GM19025 (cell line): ENCODE measurements around the gene LITAF.
"Not testable (repeated sequence)": the region's sequence is repeated elsewhere in the genome, so short reads cannot be mapped to it uniquely, and the experiment has no call there.

Experiments
- ATAC-seq: cut with Tn5 transposase; IDR thresholded peaks from one replicate; pipeline ENCODE4 v1.9.1; 2021; ENCODE audit warnings: mild to moderate bottlenecking, low read depth, moderate library complexity; ENCODE audit not compliant: unreplicated experiment

LITAF gene

DNA sequence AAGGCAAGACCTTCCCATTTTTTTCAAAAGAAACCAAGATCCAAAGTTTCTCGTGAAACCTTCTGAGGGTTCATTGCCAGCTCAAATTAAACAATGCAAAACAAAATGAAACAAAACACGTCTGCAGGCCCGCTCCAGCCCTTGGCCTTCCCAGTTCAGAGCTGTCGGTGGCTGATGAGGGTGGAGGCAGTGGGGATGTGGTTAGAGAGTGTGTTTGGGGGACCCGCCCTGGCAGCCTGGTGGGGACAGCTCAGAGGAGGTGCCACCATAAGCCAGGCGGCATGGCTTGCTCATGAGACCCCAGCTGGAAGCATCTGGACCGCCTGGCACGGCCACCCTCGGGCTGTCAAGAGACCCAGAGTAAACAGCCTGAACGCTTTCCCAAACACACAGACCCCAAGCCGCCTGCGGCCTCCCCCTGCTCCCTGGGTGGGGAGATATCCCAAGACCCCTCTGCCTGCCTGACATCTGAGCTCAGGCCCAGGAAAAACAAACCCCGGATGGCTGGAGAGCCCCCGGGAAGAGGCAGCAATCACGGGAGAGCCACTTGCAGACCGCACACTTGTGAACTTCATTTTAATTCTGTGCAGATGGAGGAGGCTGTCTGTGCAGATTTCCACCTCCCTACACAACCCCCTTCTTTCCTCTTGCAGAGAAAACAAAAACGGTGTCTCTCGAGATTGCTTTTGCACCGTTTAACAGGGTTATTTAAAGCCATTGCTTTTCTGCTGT is 35.4 kb upstream of the LITAF start:
- no peak for ATAC-seq

DNA sequence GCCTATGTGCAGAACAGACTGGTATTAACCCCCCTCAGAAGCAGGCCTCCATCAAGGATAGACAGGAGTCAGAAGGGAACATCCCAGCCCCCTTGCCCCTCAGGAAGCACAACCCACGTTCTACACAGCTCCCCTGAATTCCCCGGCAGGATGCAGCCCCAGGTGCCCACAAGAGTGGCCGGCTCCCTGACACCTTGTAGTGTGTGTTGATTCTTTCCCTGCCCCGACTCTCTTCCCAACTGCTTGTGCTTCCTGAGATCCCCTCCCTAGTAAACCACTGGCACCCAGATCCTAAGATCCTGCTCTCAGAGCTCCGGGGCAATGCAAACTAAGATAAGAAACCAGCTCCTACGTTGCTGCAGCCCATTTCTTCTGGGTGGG is 34.8 kb upstream of the LITAF start:
- ATAC-seq: no peak

DNA sequence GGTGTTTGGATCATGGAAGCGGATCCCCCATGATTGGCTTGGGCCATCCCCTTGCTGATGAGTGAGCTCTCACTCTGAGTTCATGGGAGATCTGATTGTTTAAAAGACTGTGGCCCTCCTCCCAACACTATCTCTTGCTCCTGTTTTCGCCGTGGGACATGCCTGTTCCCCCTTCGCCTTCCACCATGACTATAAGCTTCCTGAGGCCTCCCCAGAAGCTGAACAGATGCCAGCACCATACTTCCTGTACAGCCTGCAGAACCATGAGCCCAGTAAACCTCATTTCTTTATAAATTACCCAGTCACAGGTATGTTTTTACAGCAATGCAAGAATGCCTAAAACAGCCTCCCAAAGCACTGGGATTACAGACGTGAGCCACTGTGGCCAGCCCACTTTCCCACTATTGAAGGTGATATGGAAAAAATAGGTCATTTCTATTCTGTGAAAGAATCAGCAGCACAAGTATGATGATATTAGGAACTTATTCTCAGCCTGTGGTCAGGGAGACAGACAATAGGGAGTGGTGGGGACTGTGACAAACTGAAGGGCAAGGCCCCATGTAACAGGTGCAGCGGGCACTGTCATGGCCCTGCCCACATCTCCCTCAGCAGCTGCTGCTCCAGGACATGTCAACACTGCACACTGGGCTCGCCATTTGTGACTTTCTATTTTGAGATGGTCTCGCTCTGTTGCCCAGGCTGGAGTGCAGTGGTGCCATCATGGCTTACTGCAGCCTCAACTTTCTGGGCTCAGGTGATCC is 33.7 kb upstream of the LITAF start:
- ATAC-seq: no peak

DNA sequence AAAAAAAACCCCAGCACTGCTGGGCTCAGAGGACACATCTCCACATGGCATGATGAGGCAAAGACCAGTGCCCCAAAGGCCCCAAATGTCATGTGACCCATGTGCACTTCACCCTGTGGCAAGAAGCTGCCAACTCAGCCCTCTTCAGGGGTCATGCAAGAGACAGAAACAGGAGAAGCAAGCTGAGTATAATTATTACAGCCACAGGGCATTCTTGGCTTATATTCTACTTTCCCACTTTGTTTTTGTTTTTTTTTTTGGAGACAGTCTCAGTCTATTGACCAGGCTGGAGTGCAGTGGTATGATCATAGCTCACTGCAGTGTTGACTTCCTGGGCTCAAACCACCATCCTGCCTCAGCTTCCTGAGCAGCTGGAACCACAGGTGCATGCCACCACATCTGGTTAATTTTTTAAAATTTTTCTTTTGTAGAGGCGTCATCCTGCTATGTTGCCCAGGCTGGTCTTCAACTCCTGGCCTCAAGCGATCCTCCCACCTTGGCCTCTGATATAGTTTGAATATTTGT is 32.7 kb upstream of the LITAF start:
- no peak for ATAC-seq

DNA sequence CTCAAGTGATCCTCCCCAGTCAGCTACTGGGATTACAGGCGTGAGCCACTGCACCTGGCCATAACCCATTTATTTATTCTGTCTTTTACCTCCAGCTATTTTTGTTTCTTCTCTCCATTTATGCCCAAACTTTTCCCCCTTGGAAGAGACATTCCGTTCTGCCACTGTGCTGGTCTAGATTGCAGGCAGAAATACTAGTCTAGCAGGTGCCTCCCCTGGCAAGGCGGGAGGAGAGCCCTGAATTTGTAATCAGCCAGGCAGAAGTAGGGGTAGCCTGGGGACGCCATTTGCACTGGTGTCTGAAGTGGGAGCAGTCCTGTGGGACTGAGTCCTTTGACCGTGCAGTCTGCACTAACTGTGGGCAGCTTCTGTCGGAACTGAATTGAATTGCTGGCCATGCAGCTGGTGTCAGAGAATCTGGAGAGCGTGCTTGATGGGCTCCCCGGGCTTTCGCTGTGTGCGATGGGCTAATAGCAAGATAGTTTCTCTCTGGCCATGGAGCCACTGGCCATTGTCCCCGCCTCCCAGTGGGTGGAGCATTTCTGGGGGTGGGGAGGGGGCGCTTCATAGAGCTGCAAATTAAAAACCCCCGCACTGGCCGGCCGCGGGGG is 31.5 kb upstream of the LITAF start:
- ATAC-seq: no peak

DNA sequence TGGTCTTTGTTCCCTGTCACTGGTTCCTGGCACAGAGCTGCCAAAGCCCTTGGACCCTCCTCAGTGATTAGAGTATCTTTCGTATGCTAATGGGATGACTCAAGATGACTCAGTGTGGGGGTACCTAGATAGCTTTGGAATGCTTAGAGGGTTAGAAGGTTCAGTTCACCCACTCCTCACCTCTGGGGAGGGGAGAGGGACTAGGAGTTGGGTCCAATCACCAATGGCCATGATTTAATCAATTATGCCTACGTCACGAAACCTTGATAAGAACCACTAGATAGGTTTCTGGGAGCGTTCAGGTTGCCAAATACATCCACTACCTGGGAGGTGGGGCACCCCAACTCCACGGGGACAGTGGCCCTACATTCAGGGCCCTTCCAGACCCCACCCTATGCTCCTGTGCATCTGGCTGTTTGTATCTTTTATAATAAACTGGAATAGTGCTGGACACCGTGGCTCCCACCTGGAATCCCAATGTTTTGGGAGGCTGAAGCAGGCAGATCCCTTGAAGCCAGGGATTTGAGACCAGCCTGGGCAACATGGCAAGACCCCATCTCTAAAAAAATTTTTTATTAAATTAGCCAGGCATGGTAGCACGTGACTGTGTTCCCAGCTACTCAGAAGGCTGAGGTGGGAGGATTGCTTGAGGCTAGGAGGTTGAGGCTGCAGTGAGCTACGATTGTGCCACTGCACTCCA is 29.2 kb upstream of the LITAF start:
- ATAC-seq: no peak

DNA sequence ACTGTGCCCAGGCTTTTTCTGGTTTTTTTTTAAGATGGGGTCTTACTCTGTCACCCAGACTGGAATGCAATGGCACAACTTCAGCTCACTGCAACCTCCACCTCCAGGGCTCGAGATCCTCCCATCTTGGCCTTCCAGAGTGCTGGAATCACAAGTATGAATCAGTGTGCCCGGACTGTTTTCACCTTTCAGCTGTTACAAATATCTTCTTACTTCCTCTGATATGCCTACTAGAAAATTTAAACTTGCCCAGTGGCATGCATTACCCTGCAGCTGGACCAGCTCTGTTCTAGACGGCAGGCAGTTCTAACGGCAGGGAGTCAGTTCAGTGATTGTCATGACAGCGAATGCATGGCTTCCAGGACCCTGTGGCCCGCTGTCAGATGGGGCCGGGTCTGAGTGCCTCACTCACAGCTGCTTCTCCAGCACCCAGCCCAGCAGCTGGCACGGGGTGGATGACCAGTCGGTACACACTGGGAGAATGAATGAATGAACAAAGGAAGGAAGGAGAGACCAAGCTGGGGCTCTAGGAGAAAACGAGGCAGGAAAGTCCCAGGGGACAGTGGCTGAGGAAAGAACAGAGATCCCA is 28.0 kb upstream of the LITAF start:
- ATAC-seq: no peak

DNA sequence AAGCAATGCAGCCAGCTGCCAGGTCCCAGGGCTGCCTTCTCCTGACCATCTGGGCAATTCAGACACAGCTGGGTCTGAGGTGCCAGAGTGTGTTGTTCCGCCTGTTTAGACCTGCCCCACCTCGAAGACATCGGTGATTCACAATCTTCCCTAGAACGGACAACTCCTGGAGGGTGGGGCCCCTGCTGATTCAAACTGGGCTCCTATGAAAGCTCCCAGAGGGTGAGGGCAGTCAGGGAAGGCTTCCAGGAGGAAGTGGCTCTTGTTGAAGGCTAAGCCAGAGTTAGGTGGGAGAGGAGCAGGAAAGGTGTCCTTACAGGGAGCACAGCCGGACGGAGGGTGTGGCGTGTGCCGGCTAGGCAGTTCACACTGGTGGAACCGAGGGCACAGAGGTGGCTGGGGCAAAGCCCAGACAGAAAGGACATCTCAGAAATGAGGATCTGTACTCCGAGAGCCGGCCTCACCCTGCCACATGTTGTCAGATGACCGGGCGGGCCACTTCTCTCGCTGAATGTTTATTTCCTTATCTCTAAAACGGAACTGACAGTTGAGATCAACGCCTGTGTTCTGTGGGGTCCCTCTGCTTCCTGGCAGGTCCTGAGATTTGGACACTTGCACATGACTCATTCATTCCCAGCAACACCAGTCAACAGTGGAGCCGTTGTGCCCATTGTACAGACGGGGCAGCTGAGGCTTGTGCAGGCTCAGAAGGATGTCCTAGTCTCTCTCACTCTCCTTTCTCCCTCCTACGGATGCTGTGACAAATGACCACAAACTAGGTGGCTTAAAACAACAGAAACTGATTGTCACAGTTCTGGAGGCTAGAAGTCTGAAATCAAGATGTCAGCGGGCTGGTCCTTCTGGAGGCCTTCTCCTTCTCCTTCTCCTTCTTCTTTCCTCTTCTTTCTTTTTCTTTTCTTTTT is 26.9 kb upstream of the LITAF start:
- ATAC-seq: peak; percentile 47

DNA sequence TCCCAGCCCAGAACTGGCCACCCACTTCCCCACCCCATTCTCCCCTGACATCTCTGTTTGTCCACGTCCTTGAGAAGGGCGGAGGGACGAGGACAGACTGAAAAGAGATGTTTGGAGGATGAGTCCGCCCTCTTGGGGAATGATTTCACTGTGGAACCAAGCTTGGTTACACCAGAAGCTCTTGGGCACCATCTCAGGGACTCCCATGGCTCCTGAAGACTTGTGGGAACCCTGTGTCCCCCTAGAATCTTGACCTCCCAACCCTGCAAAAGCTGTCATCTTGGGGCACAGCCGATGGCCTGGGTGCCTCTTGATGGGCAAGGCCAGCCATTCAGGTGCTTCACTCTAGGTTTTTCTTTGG is 25.9 kb upstream of the LITAF start:
- no peak for ATAC-seq

DNA sequence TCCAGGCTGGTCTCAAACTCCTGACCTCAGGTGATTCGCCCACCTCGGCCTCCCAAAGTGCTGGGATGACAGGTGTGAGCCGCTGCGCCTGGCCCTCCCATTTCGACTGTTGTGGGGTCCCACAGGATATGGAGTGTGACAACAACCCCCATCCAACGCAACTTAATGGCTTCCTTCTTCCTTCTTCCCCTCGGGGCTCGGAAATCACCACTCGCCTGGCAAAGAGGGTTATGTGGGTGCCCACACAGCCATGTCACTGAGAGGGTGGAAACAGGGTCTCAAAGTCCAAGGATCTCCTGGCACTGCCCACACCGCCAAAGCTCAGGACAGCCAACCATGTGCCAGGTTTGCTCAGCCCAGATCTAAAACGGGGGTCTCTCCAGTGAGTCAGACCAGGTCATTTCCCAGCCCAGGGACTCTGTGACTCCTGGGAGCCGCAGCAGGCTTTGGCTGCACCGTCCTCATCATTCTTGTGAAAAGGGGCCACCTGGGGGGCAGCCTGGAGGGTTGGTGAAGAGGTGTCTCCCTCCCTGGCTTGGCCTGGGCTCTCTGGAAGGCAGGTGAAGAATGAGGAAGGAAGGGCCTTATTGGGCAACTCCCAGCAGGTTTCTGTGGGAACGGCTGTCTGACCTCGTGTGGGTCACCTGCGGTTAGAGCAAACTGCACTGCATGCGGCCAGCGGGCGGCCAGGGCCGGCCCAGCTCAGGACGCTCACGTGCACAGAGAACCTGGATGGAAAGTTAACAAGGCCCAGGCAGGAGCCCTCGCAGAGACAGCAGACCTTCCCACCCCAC is 25.3 kb upstream of the LITAF start:
- ATAC-seq: no peak

DNA sequence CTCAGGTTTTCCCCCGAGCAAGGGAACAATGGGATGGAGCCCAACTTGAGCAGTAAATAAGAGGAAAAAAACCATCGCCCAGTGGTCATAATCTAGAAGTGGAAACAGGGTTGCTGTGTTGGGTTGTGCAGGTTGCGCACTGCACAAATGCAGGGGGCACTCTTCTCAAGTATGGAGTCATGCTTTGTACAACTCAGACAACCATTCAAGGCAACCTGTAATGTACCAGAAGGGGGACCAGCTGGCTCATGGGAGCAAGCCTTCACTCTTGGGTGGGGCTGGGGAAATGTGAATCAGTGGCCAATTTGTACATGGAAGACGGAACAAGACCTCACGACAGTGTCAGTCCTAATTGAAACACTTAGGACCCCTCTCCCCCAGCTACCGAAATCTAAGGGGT is 23.9 kb upstream of the LITAF start:
- no peak for ATAC-seq

DNA sequence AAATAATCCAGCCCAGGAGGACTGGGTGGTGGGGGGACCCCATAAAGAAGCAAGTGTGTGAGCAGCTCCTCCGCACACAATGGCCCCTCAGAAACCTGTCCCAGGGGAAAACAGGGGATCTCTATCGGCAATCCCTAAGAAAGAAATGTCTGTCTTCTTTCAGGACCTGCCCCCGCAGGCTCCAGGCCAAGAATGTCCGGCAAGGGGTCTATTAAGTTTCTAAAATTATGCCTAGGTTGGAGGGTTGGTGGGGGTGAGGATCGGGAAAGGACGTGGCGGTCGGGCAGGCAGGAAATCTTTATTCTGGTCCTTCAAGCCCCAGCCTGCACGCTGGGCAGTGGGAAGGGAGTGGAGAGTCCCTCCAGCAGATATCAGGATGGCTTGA is 23.4 kb upstream of the LITAF start:
- ATAC-seq: no peak

DNA sequence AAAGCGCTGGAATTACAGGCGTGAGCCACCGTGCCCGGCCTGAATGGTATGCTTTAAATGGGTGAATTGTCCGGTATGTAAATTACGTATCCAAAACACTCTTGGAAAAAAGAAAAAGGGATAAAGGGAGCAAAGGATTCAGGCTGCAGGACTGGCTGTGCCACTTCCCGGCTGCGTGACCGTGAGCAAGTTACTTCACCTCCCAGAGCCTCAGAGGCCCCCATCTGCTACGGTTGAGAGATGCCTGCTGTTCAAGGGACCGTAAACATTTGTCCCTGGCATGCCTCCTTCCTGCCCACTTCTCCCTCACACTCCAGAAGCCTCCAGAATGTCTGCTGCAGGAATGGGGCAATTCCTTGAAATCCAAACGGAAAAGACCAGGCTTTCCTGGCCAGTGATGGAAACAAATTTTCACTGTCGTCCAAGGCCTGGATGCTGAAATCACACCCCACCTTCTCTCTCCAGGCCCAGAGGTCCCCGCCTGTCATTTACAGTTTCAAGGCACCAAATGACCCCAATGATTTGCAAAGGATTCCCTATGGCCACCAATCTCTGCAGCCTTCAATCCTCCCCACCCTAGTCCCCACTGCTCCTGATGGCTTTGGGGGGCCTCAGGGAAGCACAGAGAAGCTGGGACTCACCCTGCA is 22.9 kb upstream of the LITAF start:
- no peak for ATAC-seq

DNA sequence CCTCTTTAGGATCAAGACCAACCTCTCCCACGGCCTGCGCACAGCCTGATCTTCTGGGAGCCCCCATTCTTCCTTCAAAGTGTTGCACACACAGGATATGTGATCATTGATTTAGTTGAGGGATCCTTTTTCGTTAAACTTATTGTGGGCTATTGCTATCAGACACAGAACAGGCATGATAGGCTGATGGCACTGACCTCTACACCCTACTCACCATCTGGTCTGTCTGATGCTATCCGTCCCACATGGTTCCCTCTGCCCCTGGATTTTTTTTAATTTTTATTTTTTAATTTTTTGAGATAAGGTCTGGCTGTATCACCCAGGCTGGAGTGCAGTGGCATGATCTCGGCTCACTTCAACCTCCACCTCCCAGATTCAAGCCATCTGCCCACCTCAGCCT is 19.2 kb upstream of the LITAF start:
- no peak for ATAC-seq

DNA sequence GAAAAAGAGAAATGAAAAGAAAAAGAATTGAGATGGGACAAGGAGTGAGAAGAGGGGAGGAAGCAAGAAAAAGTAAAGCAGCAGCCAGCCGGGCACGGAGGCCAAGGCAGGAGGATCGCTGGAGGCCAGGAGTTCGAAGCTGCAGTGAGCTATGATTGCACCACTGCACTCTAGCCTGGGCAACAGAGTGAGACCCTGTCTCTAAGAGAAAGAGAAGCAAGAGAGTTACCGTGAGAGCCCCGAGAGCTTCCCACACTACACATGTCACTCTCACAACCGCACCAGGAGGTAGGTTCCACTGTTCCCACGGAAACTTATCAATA is 18.8 kb upstream of the LITAF start:
- no peak for ATAC-seq

DNA sequence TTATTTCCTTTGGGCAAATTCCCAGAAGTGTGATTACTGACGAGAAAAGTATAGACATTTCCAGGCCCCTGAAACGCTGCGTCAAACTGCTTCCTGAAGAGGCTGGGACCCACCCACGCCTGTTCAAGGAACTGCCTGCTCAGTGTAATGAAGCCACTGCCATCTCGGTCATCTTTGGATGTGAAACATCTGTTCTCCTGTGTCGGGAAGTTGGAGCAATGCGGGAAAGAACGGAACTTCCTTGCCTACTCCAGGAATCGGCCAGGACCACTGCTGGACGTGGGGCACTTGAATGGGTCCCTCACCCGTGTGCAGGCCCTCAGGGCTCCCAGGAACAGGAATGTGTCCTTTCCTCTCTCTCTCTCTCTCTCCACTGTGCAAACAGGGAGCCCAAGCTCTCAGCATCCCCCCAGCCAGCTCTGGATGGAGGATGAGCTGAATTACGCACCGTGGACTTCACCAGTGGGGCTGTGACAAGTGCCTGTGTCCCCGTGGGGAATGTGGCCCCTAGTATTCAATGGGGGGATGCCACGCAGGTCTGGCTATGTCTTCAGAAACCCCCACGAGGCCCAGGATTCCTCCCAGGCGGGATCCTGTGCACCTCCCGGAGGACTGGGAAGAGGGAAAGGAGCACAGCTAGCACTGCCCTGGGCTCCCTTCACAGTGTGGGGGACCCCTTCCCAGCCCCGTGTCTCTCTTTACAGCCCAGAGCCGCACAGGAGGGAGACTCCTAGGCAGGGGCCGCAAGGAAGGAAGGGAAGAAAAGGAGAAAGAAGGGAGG is 18.3 kb upstream of the LITAF start:
- no peak for ATAC-seq

DNA sequence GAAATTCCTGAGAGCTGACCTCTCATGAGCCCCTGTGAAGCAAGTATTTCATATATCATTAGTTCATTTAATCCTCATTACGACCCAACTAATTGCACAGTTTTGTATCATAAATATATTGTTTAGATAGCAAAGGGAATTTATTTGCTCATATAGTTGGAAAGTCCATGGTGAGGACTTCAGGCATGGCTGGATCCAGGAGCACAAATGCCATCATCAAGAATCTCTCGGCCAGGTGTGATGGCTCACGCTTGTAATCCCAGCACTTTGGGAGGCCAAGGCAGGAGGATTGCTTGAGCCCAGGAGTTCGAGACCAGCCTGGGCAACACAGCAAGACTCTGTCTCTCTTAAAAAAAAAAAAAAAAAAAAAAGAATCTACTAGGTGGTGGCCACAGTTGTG is 17.6 kb upstream of the LITAF start:
- ATAC-seq: not testable (repeated sequence)

DNA sequence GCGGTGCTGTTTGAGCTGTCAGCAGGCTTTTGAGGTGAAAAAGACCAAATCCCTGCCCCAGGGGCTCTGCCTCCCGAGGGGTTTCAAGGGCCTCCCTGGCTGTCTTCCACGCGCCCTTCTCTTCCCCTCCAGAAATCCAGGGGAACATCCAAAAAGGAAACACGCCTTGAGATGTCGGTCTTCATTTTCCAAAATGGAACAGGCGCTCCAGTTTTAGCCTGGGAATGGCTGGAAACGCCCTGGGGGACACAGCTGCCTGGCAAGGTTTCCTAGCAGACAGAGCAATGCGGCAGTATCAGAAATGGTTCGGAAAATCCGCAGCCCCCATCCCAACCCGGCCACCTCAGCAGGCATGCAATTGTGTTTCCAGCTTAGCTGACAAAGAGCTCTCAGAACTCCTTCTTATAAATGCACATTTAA is 16.6 kb upstream of the LITAF start:
- no peak for ATAC-seq
